ENCODE results near the gene CPLANE2. TPM values are rescaled to one million over a fixed set of nuclear protein-coding genes. Genes with fewer than 3 reads are reported as not detected.
A peak's percentile ranks its signal among the peaks of the same experiment; 100 is the strongest.

CPLANE2 gene
- total RNA-seq, 6 donors from 2014 or later = 3.0 to 11.6 (median 8.0) TPM

GRCh38 chr1:16243936-16244649, 7.1 kb upstream of the CPLANE2 start:
- no peak overlapping the region for H3K27ac ChIP-seq
- DNase-seq (peak in 1 of 2 donors; percentile 74), ATAC-seq (ENCODE audit: low FRiP score in 2 of 2) (peak; percentile 73 to 84)
- peak; percentile 82 to 90 (median 84) for TF ChIP-seq CTCF (IDR thresholded peaks at IDR 0.05)
- no peak for TF ChIP-seq POLR2A (IDR thresholded peaks at IDR 0.05)
- H3K9me3 ChIP-seq = no peaks in the 10 kb centered on the region
- WGBS, 2 donors = 38% methylated on average over 8 of the region's 8 CpGs
- H3K27me3 ChIP-seq = no peaks in the 10 kb centered on the region
- H3K4me1 ChIP-seq = peaks cover 17 to 28% (median 23%) of the 10 kb centered on the region in 4 donors
- no peak overlapping the region for H3K4me3 ChIP-seq
- H3K36me3 ChIP-seq = peaks cover 0 to 5% (median 0%) of the 10 kb centered on the region in 4 donors

GRCh38 chr1:16243215-16243610, 6.2 kb upstream of the CPLANE2 start:
- Histone ChIP-seq H3K27me3 (no peaks in the 10 kb centered on the region), H3K4me1 (peaks cover 8 to 19% (median 14%) of the 10 kb centered on the region in 4 donors), H3K27ac (no peak overlapping the region), H3K9me3 (no peaks in the 10 kb centered on the region), H3K4me3 (no peak overlapping the region), H3K36me3 (peaks cover 0 to 5% (median 0%) of the 10 kb centered on the region in 4 donors)
- ATAC-seq (ENCODE audit: low FRiP score in 2 of 2) (no peak), DNase-seq (no peak)
- TF ChIP-seq EP300 (IDR thresholded peaks at IDR 0.05) (no peak), POLR2A (IDR thresholded peaks at IDR 0.05) (no peak), CTCF (IDR thresholded peaks at IDR 0.05) (no peak), POLR2AphosphoS5 (IDR thresholded peaks at IDR 0.05) (no peak)
- 81 to 86% methylated on average over 8 of the region's 8 CpGs for WGBS, 2 donors

GRCh38 chr1:16242556-16243214, 5.7 kb upstream of the CPLANE2 start:
- H3K36me3 ChIP-seq = peaks cover 0 to 5% (median 0%) of the 10 kb centered on the region in 4 donors
- H3K27ac ChIP-seq = no peak overlapping the region
- peaks cover 6 to 16% (median 11%) of the 10 kb centered on the region in 4 donors for H3K4me1 ChIP-seq
- TF ChIP-seq EP300 (IDR thresholded peaks at IDR 0.05) (no peak), POLR2AphosphoS5 (IDR thresholded peaks at IDR 0.05) (no peak), POLR2A (IDR thresholded peaks at IDR 0.05) (no peak), CTCF (IDR thresholded peaks at IDR 0.05) (no peak)
- ATAC-seq (ENCODE audit: low FRiP score in 2 of 2) = no peak
- no peaks in the 10 kb centered on the region for H3K27me3 ChIP-seq
- no peak overlapping the region for H3K4me3 ChIP-seq
- DNase-seq = no peak
- no peaks in the 10 kb centered on the region for H3K9me3 ChIP-seq
- 82 to 85% methylated on average over 9 to 17 of the region's 17 CpGs for WGBS, 2 donors

- WGBS, 2 donors = 62 to 68% methylated on average over 9 to 10 of the region's 10 CpGs
- H3K9me3 ChIP-seq = no peaks in the 10 kb centered on the region
- no peak for TF ChIP-seq CTCF (IDR thresholded peaks at IDR 0.05)
- TF ChIP-seq POLR2AphosphoS5 (IDR thresholded peaks at IDR 0.05) = no peak
- no peak for TF ChIP-seq POLR2A (IDR thresholded peaks at IDR 0.05)
- TF ChIP-seq EP300 (IDR thresholded peaks at IDR 0.05) = no peak
- no peak for ATAC-seq (ENCODE audit: low FRiP score in 2 of 2)
- H3K27ac ChIP-seq = no peak overlapping the region
- peaks cover 15 to 26% (median 18%) of the 10 kb centered on the region in 4 donors for H3K4me1 ChIP-seq
- no peaks in the 10 kb centered on the region for H3K27me3 ChIP-seq
- no peak overlapping the region for H3K4me3 ChIP-seq
- no peaks in the 10 kb centered on the region for H3K36me3 ChIP-seq
- no peak for DNase-seq
These were observed 4.3 kb upstream of the CPLANE2 start for GRCh38 chr1:16241221-16241708.

Data from upper lobe of left lung (tissue), 6 donors.